Activated CD4-positive, alpha-beta T cell treated with anti-CD3 and anti-CD28 coated beads for 48 hours (primary cell): ENCODE measurements around the gene FHL3.
"Not testable (repeated sequence)": the region's sequence is repeated elsewhere in the genome, so short reads cannot be mapped to it uniquely, and the experiment has no call there.

ENCODE experiments used
- DNase-seq: peaks from one replicate; pipeline ENCODE4 v3.0.0-alpha.2; 2020

Gene FHL3

DNA sequence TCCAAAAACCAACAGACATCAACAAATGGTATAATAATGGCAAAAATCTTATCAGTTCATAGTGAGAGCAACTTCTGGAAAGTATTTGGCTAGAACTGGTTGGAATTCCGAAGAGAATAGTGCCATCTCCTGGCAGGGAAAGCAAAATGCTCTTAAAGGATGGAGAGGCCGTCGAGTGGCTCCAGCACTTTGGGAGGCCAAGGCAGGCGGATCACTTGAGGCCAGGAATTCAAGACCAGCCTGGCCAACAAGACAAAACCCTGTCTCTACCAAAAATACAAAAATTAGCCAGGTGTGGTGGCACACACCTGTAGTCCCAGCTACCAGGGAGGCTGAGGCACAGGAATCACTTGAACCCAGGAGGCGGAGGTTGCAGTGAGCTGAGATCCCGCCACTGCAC, 30.2 kb downstream of the FHL3 start:
- DNase-seq: not testable (repeated sequence)

DNA sequence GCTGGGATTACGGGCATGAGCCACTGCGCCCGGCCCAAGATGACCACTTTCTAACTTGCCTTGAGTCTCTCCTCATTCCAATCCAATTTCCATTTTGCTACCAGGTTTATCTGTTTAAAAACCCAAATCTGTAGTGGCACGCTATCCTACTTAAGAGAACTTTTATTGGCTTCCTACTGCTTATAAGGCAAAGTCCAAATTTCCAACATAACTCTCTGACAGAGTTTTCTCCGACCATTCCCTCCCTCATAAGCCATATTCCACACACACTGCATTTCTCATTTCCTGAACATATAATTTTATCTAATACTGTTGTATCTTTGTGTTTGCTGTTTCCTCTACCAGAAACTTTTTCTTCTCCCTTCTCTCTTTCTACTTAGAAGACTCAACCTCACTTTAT, 30.7 kb downstream of the FHL3 start:
- no peak for DNase-seq

DNA sequence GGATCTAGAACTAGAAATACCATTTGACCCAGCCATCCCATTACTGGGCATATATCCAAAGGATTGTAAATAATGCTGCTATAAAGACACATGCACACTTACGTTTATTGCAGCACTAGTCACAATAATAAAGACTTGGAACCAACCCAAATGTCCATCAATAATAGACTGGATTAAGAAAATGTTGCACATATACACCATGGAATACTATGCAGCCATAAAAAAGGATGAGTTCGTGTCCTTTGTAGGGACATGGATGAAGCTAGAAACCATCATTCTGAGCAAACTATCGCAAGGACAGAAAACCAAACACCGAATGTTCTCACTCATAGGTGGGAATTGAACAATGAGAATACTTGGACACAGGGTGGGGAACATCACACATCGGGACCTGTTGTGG, 31.6 kb downstream of the FHL3 start:
- DNase-seq: not testable (repeated sequence)

DNA sequence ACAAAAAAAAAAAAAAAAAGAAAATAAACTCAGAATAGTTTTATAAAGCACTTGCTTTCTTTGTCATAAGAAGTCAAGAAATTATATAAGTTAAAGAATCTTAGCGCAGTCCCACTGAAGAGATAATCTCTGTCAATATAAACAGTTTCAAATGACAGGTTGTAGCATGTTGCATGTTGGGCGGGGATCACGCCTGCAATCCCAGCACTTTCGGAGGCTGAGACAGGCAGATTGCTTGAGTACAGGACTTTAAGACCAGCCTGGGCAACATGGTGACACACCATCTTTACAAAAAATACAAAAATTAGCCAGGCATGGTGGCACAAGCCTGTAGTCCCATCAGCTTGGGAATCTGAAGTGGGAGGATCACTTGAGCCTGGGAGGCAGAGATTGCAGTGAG, 40.0 kb downstream of the FHL3 start:
- DNase-seq: no peak

DNA sequence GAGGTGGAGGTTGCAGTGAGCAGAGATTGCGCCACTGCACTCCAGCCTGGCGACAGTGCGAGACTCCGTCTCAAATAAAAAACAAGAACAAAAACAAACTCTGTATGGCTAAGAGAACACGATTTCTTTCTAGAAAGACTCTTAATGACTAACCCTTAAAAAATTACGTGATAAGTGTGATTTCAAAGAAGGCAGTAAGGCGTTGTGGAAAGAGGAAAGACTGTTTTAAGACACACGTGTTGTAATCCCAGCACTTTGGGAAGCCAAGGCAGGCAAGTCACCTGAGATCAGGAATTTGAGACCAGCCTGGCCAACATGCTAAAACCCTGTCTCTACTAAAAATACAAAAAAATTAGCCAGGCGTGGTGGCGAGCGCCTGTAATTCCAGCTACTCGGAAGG, 41.2 kb downstream of the FHL3 start:
- not testable (repeated sequence) for DNase-seq

DNA sequence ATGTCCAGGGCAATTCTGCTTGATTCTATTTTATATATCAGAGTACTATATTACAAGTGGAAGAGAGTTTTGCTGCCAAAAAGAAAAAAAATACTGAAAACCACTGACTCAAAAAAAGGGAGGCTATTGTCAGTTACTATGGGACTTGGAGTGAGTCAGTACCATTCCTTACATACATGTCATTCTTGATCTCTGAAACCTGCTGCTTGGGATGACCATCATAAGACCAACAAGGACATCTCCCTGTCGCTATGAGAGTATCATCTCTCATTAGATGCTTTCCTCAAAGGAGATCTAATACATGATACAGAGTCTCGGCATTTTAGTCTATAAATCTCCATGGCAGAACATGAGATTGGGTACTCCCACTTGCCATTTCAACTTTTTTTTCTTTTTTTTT, 46.6 kb downstream of the FHL3 start:
- DNase-seq: no peak

DNA sequence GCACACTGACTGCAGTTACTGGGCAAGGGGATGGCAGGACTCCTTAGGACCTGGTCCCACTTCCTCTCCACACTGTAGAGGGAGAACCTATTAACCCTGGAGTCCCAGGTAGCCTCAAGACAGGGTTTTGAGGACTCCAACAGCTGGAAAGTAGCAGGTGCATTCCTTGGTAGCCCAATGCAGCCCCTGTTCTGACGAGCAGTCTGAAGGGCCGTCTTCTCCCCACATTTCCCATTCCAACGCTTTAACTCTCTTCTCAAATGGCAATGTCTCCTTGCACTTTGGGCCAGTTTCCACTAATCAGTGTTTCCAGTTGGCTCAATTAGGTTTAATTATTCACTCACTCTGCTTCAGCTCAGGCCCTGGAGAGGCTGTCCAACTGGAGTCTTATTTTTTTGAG, 49.6 kb downstream of the FHL3 start:
- DNase-seq: no peak

DNA sequence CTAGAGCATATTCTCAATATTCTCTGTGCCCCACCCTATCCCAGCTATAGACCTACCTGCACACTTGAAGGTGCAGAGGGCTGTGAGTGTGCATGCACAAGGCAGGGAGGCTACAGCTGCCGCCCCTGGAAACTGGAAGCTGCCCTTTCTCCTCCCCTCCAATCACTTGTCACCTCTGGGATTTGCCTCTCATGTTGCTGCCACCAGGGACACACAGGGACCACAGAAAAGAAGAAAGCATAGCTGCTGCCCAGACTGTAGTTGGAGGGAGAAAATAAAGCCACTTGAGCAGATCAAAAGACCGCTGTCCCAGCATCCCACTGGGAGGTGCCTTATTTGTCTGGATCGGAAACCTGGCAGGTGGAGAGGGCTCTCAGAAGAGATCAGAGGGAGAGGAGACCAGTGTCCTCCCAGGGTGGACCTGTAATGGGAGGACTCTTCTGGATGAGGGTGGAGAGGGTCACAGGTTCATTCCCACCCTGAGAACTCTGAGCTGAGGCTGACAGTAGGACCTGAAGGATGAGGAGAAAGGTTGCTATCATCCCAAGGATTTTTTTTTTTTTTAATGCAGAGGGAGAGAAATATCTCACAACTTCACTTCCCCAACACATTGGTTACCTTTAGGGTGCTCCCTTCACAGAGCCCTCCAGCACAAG, 50.9 kb downstream of the FHL3 start:
- no peak for DNase-seq

DNA sequence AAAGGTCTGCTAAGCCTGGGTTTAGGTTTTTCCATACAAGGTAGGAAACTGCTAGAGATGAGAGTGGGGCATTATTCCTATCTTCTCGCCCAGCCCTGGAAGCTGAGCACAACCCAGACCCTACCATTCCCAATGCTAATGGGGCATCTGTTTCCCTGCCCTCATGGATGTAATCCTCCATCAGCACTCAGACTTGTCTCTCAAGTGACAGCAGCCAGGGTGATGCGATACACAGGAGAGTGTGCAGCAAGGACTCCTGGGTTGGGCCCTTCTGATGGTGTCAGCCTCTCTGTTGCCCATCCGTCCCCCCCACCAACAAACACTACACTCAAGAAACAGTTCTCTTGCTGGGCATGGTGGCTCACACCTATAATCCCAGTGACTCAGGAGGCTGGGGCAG, 52.6 kb downstream of the FHL3 start:
- no peak for DNase-seq

DNA sequence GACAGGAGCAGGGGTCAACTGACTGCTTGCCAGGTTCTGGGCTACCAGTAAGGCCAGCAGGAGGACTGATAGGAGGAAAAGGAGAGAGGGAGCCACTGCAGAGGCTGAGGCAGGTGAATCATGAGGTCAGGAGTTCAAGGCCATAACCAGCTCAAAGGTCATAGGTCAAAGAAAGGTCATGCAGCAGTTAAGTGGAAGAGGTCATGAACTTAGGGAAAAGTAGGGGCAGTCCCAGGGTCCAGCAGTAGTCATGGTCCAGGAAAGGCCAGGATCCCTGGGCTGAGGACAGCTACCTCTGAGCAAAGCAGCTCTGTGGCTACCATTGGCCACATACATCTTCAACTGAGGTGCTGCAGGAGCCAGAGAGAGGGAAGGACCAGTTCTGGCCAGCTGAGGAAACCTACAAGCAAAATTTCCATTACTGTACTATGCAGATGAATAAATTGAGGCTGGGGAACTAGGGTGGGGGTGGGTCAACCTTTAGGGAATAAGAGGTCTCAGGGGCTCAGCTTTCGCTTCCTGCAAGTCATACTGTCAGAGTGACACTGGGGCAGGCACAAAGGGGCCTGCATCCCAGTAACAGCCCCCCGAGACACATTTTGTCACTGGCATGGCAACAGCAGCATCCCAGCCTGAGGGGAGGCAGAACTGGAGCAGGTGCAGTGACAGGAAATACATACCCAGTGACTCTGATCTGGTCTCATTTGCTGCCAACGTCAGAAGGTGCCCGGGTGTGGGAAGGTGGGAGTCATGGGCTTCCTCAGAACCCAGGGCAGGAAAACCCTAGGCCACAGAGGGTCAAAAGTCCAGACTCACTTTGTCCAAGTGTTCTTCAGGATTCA, 53.3 kb downstream of the FHL3 start:
- DNase-seq: no peak

DNA sequence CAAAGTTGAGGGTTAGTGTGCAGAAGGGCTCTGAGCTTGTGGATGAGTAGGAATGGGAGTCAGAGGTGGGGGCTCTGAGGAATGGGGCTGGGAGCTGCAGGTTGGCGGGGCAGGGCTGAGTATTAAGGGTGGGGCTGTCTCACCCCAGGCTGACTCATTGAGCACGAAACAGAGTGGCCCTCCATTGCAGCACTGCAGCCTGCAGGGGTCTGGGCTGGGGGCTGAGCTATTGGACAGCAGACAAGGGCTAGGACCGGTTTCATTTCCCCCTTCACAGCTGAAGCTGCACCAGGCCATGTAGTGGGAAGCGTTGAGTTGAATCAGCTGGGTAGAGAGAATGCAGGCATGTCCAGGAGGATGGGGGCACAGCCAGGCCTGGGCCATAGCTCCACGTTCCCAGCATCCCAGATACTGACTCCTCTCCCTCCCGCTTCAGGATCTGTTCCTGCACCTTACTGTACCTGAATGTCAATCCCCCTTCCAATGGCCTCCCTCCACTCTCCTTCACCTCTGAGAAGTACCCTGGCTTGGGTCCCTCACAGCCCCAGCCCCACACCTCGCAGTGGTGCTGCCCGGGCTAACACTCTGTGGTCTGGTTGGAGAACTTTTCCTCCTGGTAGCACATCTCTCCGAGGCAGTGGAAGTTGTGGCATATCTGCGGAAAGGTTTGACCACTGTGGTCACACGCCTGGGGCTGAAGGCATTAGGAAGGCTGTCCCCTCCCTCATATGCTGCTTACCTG, 54.1 kb downstream of the FHL3 start:
- no peak for DNase-seq

DNA sequence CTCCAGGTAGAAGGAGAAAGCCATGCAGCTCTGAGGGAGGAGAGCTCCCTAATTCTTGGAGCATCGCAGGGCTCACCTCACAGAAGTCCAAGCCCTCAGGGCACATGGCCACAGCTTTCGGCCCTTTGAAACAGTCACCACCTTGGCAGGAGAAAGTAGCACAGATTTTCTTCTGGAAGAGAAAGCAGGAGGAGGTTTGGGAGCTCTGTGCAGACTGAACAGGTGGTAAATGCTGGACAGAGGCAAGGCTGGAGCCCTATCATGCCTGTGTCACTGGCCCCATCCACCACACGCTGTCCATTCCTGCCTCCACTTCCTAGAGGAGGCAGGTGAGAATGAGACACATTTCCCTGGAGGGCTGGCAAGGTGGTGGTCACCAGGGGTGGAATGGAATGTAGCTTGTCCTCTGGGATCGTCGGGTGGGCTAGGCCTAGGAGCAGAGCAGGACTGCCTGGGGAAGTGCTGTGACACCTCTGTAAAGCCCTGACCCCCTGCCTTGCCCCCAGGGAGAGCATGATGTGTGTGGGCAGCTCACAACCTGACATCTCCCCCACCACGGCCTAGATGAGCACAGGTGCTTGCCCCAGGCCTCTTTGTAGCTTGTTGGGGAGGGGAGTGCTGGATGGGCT, 55.7 kb downstream of the FHL3 start:
- no peak for DNase-seq

DNA sequence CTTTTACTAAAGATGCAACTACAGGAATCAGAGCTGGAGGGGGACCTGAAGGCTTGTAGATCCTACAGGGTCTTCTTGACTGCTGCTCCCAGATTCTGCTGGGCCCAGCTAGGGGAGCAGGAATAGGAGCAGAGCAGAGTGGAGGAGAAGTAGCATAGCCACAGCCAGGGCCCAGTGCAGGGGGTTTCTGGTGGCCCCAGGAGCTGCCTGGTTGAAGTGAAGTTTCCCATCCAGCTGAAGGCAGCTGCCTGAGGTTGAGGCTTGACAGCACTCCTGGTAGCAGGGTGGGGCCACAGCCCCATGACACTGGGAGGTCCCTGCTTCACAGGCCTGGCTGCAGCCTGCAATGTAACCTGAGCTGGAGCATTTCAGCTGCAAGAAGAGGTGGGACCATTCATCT, 56.5 kb downstream of the FHL3 start:
- DNase-seq: no peak

DNA sequence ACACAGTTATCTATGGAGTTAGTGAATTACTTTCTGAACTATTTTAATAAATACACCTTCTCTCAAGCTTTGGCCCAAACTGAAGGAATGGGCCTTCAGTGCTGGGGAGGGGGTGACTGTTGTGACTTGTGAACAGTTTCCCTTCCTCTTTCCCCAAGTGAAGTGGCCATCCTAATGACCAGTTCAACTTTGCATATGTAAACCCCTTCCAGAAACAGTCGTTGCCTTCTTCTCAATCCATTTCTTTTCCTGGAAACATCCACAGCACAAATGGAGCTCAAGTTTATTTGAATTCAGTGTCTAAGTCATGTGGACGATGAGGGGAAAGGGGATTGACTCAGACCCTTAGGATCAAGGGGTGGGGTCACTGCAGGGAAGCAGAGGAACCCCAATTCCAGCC, 57.1 kb downstream of the FHL3 start:
- DNase-seq: no peak

DNA sequence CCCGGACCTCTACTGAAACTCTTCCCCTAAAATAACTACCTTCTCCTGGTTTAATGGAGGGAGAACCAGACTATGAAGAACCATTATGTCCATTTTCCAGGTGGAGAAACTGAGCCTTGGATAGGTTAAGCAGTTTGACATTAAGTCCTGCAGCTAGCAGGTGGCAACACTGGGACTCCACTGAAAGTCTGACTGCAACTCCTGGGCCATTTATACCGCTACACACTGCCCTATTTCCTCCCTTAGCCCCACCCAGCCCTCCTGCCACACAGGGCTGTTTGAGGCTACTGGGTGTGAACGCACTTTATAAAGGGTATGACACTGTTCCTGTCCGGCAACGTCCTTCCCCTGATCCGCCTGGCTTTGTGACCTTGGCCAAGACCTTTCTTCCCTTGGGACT, 58.0 kb downstream of the FHL3 start:
- DNase-seq: no peak
